HEK293T (cell line): ENCODE measurements around the gene KIF5B.
"Not testable (repeated sequence)": the region's sequence is repeated elsewhere in the genome, so short reads cannot be mapped to it uniquely, and the experiment has no call there.

ENCODE experiments used
- CTCF ChIA-PET: fragments of 350-600 bp; formaldehyde crosslinking; extraction: SDS; loops from one replicate; lab custom pipeline; 2021; ENCODE audit warnings: antibody characterized with exemption, inconsistent platforms; lab: Yijun Ruan, JAX
- POLR2A ChIA-PET: fragments of 350-600 bp; formaldehyde crosslinking; extraction: SDS; loops from one replicate; lab custom pipeline; 2020; ENCODE audit warnings: antibody characterized with exemption, inconsistent platforms; lab: Yijun Ruan, JAX
- DNase-seq: peaks from one replicate; pipeline ENCODE4 v3.0.0; 2012; ENCODE audit warnings: mixed read lengths; ENCODE audit errors: extremely low spot score
- ARNT ChIP-seq: fragments of 450-650 bp; IDR thresholded peaks from 2 replicates; pipeline ENCODE4 v1.6.1; 2017; ENCODE audit warnings: mild to moderate bottlenecking
- BHLHE40 ChIP-seq: fragments of 450-650 bp; IDR thresholded peaks from 2 replicates; pipeline ENCODE4 v1.6.1; 2016; ENCODE audit warnings: mild to moderate bottlenecking, moderate library complexity, borderline replicate concordance
- CTBP1 ChIP-seq: fragments of 450-650 bp; IDR thresholded peaks from 2 replicates; pipeline ENCODE4 v1.6.1; 2016; ENCODE audit warnings: borderline replicate concordance
- ELF4 ChIP-seq: fragments of 450-650 bp; IDR thresholded peaks from 2 replicates; pipeline ENCODE4 v1.6.1; 2017; ENCODE audit warnings: antibody characterized with exemption
- FOXA1 ChIP-seq: fragments of 450-650 bp; IDR thresholded peaks from 2 replicates; pipeline ENCODE4 v1.6.1; 2016; ENCODE audit warnings: mild to moderate bottlenecking
- FOXK2 ChIP-seq: fragments of 450-650 bp; IDR thresholded peaks from 2 replicates; pipeline ENCODE4 v1.6.1; 2016; ENCODE audit warnings: mild to moderate bottlenecking
- FOXM1 ChIP-seq: fragments of 450-650 bp; IDR thresholded peaks from 2 replicates; pipeline ENCODE4 v1.6.1; 2017; ENCODE audit warnings: mild to moderate bottlenecking, borderline replicate concordance
- HDGF ChIP-seq: fragments of 450-650 bp; IDR thresholded peaks from 2 replicates; pipeline ENCODE4 v1.6.1; 2017; ENCODE audit warnings: antibody characterized with exemption, borderline replicate concordance
- L3MBTL2 ChIP-seq: fragments of 450-650 bp; conservative IDR thresholded peaks from 2 replicates; pipeline ENCODE4 v1.6.1; 2016; ENCODE audit warnings: mild to moderate bottlenecking
- LEF1 ChIP-seq: fragments of 450-650 bp; IDR thresholded peaks from 2 replicates; pipeline ENCODE4 v1.6.1; 2017; ENCODE audit warnings: mild to moderate bottlenecking, borderline replicate concordance
- NFRKB ChIP-seq: fragments of 450-650 bp; IDR thresholded peaks from 2 replicates; pipeline ENCODE4 v1.6.1; 2016; ENCODE audit warnings: mild to moderate bottlenecking, moderate library complexity
- SP1 ChIP-seq: fragments of 450-650 bp; IDR thresholded peaks from 2 replicates; pipeline ENCODE4 v1.6.1; 2017
- SUZ12 ChIP-seq: fragments of 450-650 bp; IDR thresholded peaks from 2 replicates; pipeline ENCODE4 v1.6.1; 2016; ENCODE audit warnings: mild to moderate bottlenecking
- TARDBP ChIP-seq: fragments of 450-650 bp; IDR thresholded peaks from 2 replicates; pipeline ENCODE4 v1.6.1; 2016
- ZNF384 ChIP-seq: fragments of 450-650 bp; IDR thresholded peaks from 2 replicates; pipeline ENCODE4 v1.6.1; 2016
- TF ChIP-seq, protein P1 (sequence below): fragments of 450-650 bp; IDR thresholded peaks from 2 replicates; pipeline ENCODE4 v1.6.1; 2016

KIF5B gene

DNA sequence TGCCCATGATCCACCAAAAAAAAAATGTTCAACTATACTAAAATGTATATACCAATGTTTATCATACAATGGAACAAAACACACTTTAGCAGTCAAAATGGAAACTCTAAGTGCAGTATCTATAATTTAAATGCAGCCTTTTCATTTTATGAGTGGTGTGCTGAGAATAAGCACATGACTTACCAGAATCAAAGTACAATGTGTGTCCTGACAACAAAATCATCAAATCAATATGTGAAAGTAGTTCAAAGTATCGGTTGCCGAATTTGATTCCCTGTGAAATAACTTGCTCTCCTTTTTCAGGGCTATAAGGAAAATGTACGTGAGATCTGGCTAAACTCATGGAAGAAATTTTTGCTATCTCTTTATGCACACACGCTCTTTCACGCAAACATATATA lies 16.9 kb upstream of the KIF5B start:
- no peak for DNase-seq
- POLR2A ChIA-PET: no interaction called here
- CTCF ChIA-PET: no interaction called here
- TF ChIP-seq TARDBP (no peak), FOXM1 (no peak), LEF1 (no peak), SP1 (no peak), BHLHE40 (no peak), HDGF (no peak), L3MBTL2 (no peak), FOXA1 (no peak), NFRKB (no peak)

DNA sequence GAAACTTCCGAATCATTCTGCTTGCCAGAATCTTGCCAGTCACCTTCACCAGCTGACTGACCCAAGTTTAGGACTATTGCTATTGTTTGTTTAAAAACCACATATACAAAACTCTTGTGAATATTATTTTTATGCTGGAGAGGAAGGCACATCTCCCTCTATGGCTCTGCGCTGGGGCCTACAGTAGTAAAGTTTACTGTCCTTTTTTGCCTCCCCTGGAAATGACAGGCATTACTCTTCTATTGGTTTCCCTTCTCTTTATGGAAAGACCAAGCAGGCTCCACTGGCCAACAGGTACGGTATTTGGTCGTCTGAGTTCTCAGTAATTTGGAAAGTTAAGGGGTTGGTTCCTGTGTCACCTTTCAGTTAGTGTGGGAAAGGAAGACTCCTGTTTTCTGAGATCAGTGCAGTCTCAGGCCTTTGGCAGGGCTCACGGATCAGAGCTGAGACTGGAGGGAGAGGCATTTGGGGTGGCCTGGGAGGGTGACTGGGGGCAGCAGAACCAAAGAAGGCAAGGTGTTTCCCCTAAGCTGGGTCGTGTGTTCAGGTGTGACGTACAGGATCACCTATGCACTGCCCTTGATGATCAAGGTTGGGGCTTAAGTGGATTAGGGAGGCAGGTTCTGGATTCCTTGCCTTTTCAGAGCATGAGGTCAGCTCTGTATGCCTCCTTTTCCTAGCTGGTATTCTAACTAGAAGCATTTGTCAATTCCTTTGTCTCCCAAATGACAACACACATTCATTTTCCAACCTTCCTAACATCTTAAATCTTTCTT lies 16.0 kb upstream of the KIF5B start:
- CTCF ChIA-PET: interaction anchor here (0.6 kb wide), 1 partner anchor 1447 kb away, joined by 3 read pairs; no protein-coding TSS in a partner anchor

DNA sequence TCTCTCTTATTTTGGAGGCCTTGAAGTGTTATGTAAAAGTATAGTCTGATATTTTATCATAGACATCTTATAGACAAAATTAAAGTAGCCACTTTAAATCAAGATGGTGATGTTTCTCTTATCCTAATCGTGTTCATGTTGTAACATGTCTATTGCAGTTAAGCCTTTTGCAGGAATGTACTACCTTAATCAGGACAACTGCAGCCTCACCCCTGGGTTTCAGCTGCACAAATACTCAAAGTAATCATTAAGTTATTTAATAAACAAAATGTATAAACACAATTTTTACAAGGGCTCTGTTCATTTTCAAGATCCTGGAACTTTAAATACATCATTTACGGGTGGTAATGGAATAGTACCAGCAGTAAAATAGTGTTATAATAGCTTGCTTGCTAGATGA lies 14.4 kb upstream of the KIF5B start:
- ChIA-PET CTCF (no interaction called here), POLR2A (interaction anchor here (1.1 kb wide), 1 partner anchor 14 kb away, joined by 3 read pairs; the partner anchor contains the start of gene KIF5B)
- no peak for TF ChIP-seq LEF1
- TF ChIP-seq HDGF: no peak
- no peak for TF ChIP-seq ZNF384
- TF ChIP-seq CTBP1: no peak
- TF ChIP-seq TARDBP: no peak
- no peak for TF ChIP-seq SP1
- TF ChIP-seq ARNT: no peak
- no peak for DNase-seq

More for the DNA sequence above, 16.0 kb upstream of the KIF5B start:
- POLR2A ChIA-PET: no interaction called here
- TF ChIP-seq ARNT: no peak
- no peak for TF ChIP-seq ZNF384
- TF ChIP-seq LEF1: no peak
- TF ChIP-seq, protein P1, sequence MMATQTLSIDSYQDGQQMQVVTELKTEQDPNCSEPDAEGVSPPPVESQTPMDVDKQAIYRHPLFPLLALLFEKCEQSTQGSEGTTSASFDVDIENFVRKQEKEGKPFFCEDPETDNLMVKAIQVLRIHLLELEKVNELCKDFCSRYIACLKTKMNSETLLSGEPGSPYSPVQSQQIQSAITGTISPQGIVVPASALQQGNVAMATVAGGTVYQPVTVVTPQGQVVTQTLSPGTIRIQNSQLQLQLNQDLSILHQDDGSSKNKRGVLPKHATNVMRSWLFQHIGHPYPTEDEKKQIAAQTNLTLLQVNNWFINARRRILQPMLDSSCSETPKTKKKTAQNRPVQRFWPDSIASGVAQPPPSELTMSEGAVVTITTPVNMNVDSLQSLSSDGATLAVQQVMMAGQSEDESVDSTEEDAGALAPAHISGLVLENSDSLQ: no peak
- no peak for TF ChIP-seq FOXK2
- no peak for TF ChIP-seq SUZ12
- no peak for TF ChIP-seq BHLHE40
- no peak for TF ChIP-seq HDGF
- no peak for TF ChIP-seq CTBP1
- TF ChIP-seq FOXM1: no peak
- TF ChIP-seq FOXA1: no peak
- no peak for TF ChIP-seq SP1
- TF ChIP-seq L3MBTL2: no peak
- TF ChIP-seq ELF4: no peak
- TF ChIP-seq TARDBP: no peak
- TF ChIP-seq NFRKB: no peak
- DNase-seq: no peak

- TF ChIP-seq FOXK2 (no peak), FOXM1 (no peak), SP1 (no peak), ZNF384 (no peak), CTBP1 (no peak), HDGF (no peak), TARDBP (no peak), ARNT (no peak)
- TF ChIP-seq, protein P1: no peak
- CTCF ChIA-PET: no interaction called here
- POLR2A ChIA-PET: interaction anchor here (0.8 kb wide), 1 partner anchor 12 kb away, joined by 4 read pairs; the partner anchor contains the start of gene KIF5B
- DNase-seq: no peak
These were observed 12.3 kb upstream of the KIF5B start for GRCh38 chr10:32068569-32068968.

DNA sequence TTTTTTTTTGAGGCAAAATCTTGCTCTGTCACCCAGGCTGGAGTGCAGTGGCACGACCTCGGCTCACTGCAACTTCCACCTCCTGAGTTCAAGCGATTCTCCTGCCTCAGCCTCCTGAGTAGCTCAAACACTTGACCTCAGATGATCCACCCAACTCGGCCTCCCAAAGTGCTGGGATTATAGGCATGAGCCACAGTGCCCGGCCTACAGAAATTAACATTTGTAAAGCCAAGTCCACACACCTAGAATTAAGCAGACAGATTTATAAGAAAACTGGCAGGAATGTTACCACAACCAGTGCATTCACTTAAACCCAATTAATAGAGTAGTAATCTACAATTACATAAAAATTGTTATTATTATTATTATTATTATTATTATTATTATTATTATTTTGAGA lies 11.7 kb upstream of the KIF5B start:
- POLR2A ChIA-PET, DNase-seq, CTCF ChIA-PET: not testable (repeated sequence)

DNA sequence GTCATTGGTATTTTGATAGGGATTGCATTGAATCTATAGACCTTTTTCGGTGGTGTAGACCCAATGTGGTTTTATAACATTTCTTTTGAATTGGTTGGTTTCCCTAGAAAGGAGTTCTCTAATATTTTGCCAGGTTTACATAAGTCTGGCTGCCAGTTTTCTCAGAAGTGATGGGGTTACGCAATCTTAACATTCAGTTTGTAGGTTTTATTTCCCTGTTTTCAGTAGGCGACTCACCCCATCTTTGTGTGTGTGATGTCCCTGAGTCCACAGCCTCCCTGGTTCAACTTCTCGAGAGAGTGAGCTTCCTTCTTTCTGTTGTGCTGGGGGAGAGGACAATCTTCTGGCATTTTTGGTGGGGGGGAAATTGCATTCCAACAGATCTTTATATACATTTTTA lies 9.6 kb upstream of the KIF5B start:
- DNase-seq: no peak
- CTCF ChIA-PET: no interaction called here
- POLR2A ChIA-PET: no interaction called here
- TF ChIP-seq, protein P1: no peak
- TF ChIP-seq ELF4 (no peak), FOXK2 (no peak), BHLHE40 (no peak), L3MBTL2 (no peak), LEF1 (no peak), HDGF (no peak), ZNF384 (no peak), FOXA1 (no peak), NFRKB (no peak), TARDBP (no peak), FOXM1 (no peak), ARNT (no peak), SP1 (no peak), CTBP1 (no peak)
